HepG2 (cell line): Measurements from ENCODE around the gene APOM. TPM values are rescaled to one million over a fixed set of nuclear protein-coding genes. Genes with fewer than 3 reads are reported as not detected.
A peak's percentile ranks its signal among the peaks of the same experiment; 100 is the strongest.

Experiments
- ATRX ChIP-seq: sonication (generic); formaldehyde crosslinking; IDR thresholded peaks from 2 replicates; pipeline ENCODE4 v1.4.0; 2020; ENCODE audit warnings: missing genetic modification reagents, borderline replicate concordance
- CAMTA2 ChIP-seq: sonication (generic); formaldehyde crosslinking; IDR thresholded peaks from 2 replicates; pipeline ENCODE4 v1.4.0; 2020; ENCODE audit warnings: mild to moderate bottlenecking, missing genetic modification reagents, borderline replicate concordance
- CERS6 ChIP-seq: sonication (generic); formaldehyde crosslinking; IDR thresholded peaks from 2 replicates; pipeline ENCODE4 v1.5.0; 2020; ENCODE audit warnings: missing genetic modification reagents
- GLI4 ChIP-seq: sonication (generic); formaldehyde crosslinking; IDR thresholded peaks from 2 replicates; pipeline ENCODE4 v1.5.1; 2020; ENCODE audit warnings: missing genetic modification reagents, mild to moderate bottlenecking, moderate library complexity, borderline replicate concordance
- HOXA3 ChIP-seq: sonication (generic); formaldehyde crosslinking; IDR thresholded peaks from 2 replicates; pipeline ENCODE4 v1.5.0; 2020; ENCODE audit warnings: missing genetic modification reagents
- KLF11 ChIP-seq: IDR thresholded peaks from 2 replicates; pipeline ENCODE4 v1.6.1; 2016; ENCODE audit warnings: missing compliant biosample characterization
- LCORL ChIP-seq, 2 experiments: fragments of 450-650 bp in 1 of 2; sonication (generic) in 1 of 2; formaldehyde crosslinking in 1 of 2; IDR thresholded peaks; 2 replicates each; pipeline versions ENCODE4 v1.5.0 to v1.6.1; 2017 to 2020; ENCODE audit warnings: antibody characterized with exemption in 1 of 2, missing genetic modification reagents in 1 of 2
- MTA1 ChIP-seq: sonication (generic); formaldehyde crosslinking; IDR thresholded peaks from 2 replicates; pipeline ENCODE4 v1.4.0; 2020; ENCODE audit warnings: missing genetic modification reagents, mild to moderate bottlenecking, borderline replicate concordance
- NPAS2 ChIP-seq: sonication (generic); formaldehyde crosslinking; IDR thresholded peaks from 2 replicates; pipeline ENCODE4 v1.8.0; 2022; ENCODE audit warnings: mild to moderate bottlenecking, missing genetic modification reagents, borderline replicate concordance
- RCOR2 ChIP-seq: IDR thresholded peaks from 2 replicates; pipeline ENCODE4 v1.6.1; 2016; ENCODE audit warnings: missing biosample characterization, missing genetic modification reagents
- SP2 ChIP-seq: sonication (generic); formaldehyde crosslinking; IDR thresholded peaks from 2 replicates; pipeline ENCODE4 v1.5.1; 2020; ENCODE audit warnings: mild to moderate bottlenecking, missing genetic modification reagents
- TCF7 ChIP-seq: sonication (generic); IDR thresholded peaks from 2 replicates; pipeline ENCODE4 v1.6.1; 2016; ENCODE audit warnings: antibody characterized with exemption, low read depth
- TEAD3 ChIP-seq: optimal IDR thresholded peaks from 2 replicates; pipeline ENCODE3; 2016; ENCODE audit warnings: borderline replicate concordance
- TFAP4 ChIP-seq: sonication (generic); IDR thresholded peaks from 2 replicates; pipeline ENCODE4 v1.6.1; 2016; ENCODE audit warnings: low read depth, borderline replicate concordance
- TP53 ChIP-seq: sonication (generic); formaldehyde crosslinking; conservative IDR thresholded peaks from 2 replicates; pipeline ENCODE4 v1.4.0; 2020; ENCODE audit warnings: missing genetic modification reagents
- ZEB1 ChIP-seq: IDR thresholded peaks from 2 replicates; pipeline ENCODE4 v1.6.1; 2012; ENCODE audit warnings: mild to moderate bottlenecking, low read depth, inconsistent platforms; ENCODE audit not compliant: insufficient replicate concordance
- ZNF276 ChIP-seq: sonication (generic); formaldehyde crosslinking; IDR thresholded peaks from 2 replicates; pipeline ENCODE4 v1.4.0; 2020; ENCODE audit warnings: mild to moderate bottlenecking, low read depth, missing genetic modification reagents
- ZNF33A ChIP-seq: sonication (generic); formaldehyde crosslinking; IDR thresholded peaks from 2 replicates; pipeline ENCODE4 v1.5.1; 2020; ENCODE audit warnings: missing genetic modification reagents, mild to moderate bottlenecking, moderate library complexity, borderline replicate concordance
- ZNF562 ChIP-seq: sonication (generic); formaldehyde crosslinking; IDR thresholded peaks from 2 replicates; pipeline ENCODE4 v1.8.0; 2022; ENCODE audit warnings: missing genetic modification reagents, borderline replicate concordance
- polyA plus RNA-seq, 8 experiments: library from polyadenylated mRNA; depleted of rRNA in 3 of 8; stranded (reverse) in 7 of 8; unstranded in 1 of 8; fragments of >200 nt; fragmentation: Illumina TruSeq in 4 of 8; extraction: Trizol in 4 of 8; gene quantifications; 2 replicates each; pipeline versions ENCODE4 v1.2.1 to v1.2.3, GENCODE V29; 2011 to 2016; ENCODE audit warnings: low read depth in 4 of 8, missing spikeins in 1 of 8, mixed read lengths in 1 of 8; ENCODE audit not compliant: insufficient read depth in 1 of 8
- total RNA-seq, 5 experiments: library from RNA; depleted of rRNA; stranded (reverse); fragments of >200 nt; fragmentation: Illumina TruSeq; extraction: Trizol; gene quantifications; 2 replicates each; pipeline ENCODE4 v1.2.3, GENCODE V29; 2016; ENCODE audit warnings: low read depth in 1 of 5
- TF ChIP-seq, protein P1 (sequence below): sonication (generic); formaldehyde crosslinking; IDR thresholded peaks from 2 replicates; pipeline ENCODE4 v1.5.0; 2020; ENCODE audit warnings: missing genetic modification reagents
- TF ChIP-seq, protein P2 (sequence below): sonication (generic); formaldehyde crosslinking; IDR thresholded peaks from 2 replicates; pipeline ENCODE4 v1.4.0; 2020; ENCODE audit warnings: mild to moderate bottlenecking, low read depth, missing genetic modification reagents
- TF ChIP-seq, protein P3 (sequence below): sonication (generic); formaldehyde crosslinking; IDR thresholded peaks from 2 replicates; pipeline ENCODE4 v1.4.0; 2020; ENCODE audit warnings: mild to moderate bottlenecking, missing genetic modification reagents

The APOM gene
- total and polyA plus RNA-seq, 2 of the 13 experiments (the other 11 are each of a cell fraction or from before 2014, with no cell fraction given) = 98.2 to 1,140 TPM

- TF ChIP-seq, protein P1, sequence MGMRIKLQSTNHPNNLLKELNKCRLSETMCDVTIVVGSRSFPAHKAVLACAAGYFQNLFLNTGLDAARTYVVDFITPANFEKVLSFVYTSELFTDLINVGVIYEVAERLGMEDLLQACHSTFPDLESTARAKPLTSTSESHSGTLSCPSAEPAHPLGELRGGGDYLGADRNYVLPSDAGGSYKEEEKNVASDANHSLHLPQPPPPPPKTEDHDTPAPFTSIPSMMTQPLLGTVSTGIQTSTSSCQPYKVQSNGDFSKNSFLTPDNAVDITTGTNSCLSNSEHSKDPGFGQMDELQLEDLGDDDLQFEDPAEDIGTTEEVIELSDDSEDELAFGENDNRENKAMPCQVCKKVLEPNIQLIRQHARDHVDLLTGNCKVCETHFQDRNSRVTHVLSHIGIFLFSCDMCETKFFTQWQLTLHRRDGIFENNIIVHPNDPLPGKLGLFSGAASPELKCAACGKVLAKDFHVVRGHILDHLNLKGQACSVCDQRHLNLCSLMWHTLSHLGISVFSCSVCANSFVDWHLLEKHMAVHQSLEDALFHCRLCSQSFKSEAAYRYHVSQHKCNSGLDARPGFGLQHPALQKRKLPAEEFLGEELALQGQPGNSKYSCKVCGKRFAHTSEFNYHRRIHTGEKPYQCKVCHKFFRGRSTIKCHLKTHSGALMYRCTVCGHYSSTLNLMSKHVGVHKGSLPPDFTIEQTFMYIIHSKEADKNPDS (CRISPR knock-in tag) = no peak; the same call in 1 of the 2 replicates
- TF ChIP-seq HOXA3 (CRISPR knock-in tag) = peak; percentile 73
- TF ChIP-seq TFAP4 = peak; percentile 12; the same call in 1 of the 2 replicates
- 0 out of 2 replicates have a peak, but pooled peaks have one; percentile 0 for TF ChIP-seq SP2 (CRISPR knock-in tag)
- TF ChIP-seq TCF7 = no peak
- TF ChIP-seq LCORL (IDR thresholded peaks at IDR 0.05) = no peak
- 0 out of 2 replicates have a peak, but pooled peaks have one; percentile 24 for TF ChIP-seq LCORL (CRISPR knock-in tag; IDR thresholded peaks at IDR 0.05)
- TF ChIP-seq ZNF562 (CRISPR knock-in tag) = no peak
- no peak; the same call in 1 of the 2 replicates for TF ChIP-seq ZNF276 (CRISPR knock-in tag)
- TF ChIP-seq KLF11 (CRISPR knock-in tag) = 0 out of 2 replicates have a peak, but pooled peaks have one; percentile 74
- TF ChIP-seq GLI4 (CRISPR knock-in tag) = no peak; the same call in 1 of the 2 replicates
- no peak; the same call in 1 of the 2 replicates for TF ChIP-seq MTA1
- peak; percentile 39 for TF ChIP-seq ZEB1
- TF ChIP-seq TP53 = no peak
- peak; percentile 50 for TF ChIP-seq TEAD3 (CRISPR knock-in tag)
- TF ChIP-seq, protein P2, sequence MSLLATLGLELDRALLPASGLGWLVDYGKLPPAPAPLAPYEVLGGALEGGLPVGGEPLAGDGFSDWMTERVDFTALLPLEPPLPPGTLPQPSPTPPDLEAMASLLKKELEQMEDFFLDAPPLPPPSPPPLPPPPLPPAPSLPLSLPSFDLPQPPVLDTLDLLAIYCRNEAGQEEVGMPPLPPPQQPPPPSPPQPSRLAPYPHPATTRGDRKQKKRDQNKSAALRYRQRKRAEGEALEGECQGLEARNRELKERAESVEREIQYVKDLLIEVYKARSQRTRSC = no peak
- TF ChIP-seq CAMTA2 = no peak
- 0 out of 2 replicates have a peak, but pooled peaks have one; percentile 14 for TF ChIP-seq NPAS2
- no peak for TF ChIP-seq RCOR2 (CRISPR knock-in tag)
- TF ChIP-seq ATRX (CRISPR knock-in tag) = no peak
- TF ChIP-seq, protein P3, sequence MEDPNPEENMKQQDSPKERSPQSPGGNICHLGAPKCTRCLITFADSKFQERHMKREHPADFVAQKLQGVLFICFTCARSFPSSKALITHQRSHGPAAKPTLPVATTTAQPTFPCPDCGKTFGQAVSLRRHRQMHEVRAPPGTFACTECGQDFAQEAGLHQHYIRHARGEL (CRISPR knock-in tag) = no peak
- no peak for TF ChIP-seq CERS6 (CRISPR knock-in tag)
- peak; percentile 17; the same call in 1 of the 2 replicates for TF ChIP-seq ZNF33A (CRISPR knock-in tag)
These were observed 9.3 kb downstream of the APOM start, which contains the start of gene GPANK1 (continued) for GRCh38 chr6:31664790-31665500.
